ENCODE results near the gene KLHL29.

GRCh38 chr2:23543728-23544127 is 158.7 kb downstream of the KLHL29 start:
- TF ChIP-seq POLR2AphosphoS5 (IDR thresholded peaks at IDR 0.05; ENCODE audit: low read depth, low read length) (no peak), POLR2A (IDR thresholded peaks at IDR 0.05; ENCODE audit: low read depth, low read length) (no peak)
